ENCODE data around the gene TRIML1. TPM values are rescaled to one million over a fixed set of nuclear protein-coding genes. Genes with fewer than 3 reads are reported as not detected.

Gene TRIML1
- total RNA-seq (not detected), polyA plus RNA-seq (not detected)

- DNase-seq (ENCODE audit: extremely low spot score) = no peak
- H3K4me1 ChIP-seq (ENCODE audit: insufficient read depth) = no peaks in the 10 kb centered on the region
- no peak within 1 kb of the TSS for H3K4me3 ChIP-seq (ENCODE audit: low read depth, low read length)
- WGBS = 67% methylated on average over 3 of the region's 3 CpGs
- no peaks in the 10 kb centered on the region for H3K36me3 ChIP-seq (ENCODE audit: insufficient read depth)
- H3K27ac ChIP-seq (ENCODE audit: low read depth) = no peak within 1 kb of the TSS
Measured at GRCh38 chr4:188139141-188139540, at the start of gene TRIML1. Gene TRIML1 (plus strand): TSS chr4:188139441. CDS start chr4:188139559, 118 bp downstream.

GRCh38 chr4:188092824-188093223, 46.4 kb upstream of the TRIML1 start:
- Histone ChIP-seq H3K4me1 (ENCODE audit: insufficient read depth) (no peaks in the 10 kb centered on the region), H3K4me3 (ENCODE audit: low read depth, low read length) (no peak overlapping the region), H3K36me3 (ENCODE audit: insufficient read depth) (no peaks in the 10 kb centered on the region), H3K27ac (ENCODE audit: low read depth) (no peak overlapping the region)
- DNase-seq (ENCODE audit: extremely low spot score) = no peak
- 83% methylated on average over 3 of the region's 3 CpGs for WGBS

GRCh38 chr4:188106454-188106853, 32.8 kb upstream of the TRIML1 start:
- H3K4me3 ChIP-seq (ENCODE audit: low read depth, low read length) = no peak overlapping the region
- DNase-seq (ENCODE audit: extremely low spot score) = no peak
- no peak overlapping the region for H3K27ac ChIP-seq (ENCODE audit: low read depth)
- H3K4me1 ChIP-seq (ENCODE audit: insufficient read depth) = no peaks in the 10 kb centered on the region
- no peaks in the 10 kb centered on the region for H3K36me3 ChIP-seq (ENCODE audit: insufficient read depth)
- WGBS = 98% methylated on average over 40 of the region's 40 CpGs

- DNase-seq (ENCODE audit: extremely low spot score) = no peak
- no peak overlapping the region for H3K27ac ChIP-seq (ENCODE audit: low read depth)
- no peaks in the 10 kb centered on the region for H3K4me1 ChIP-seq (ENCODE audit: insufficient read depth)
- H3K36me3 ChIP-seq (ENCODE audit: insufficient read depth) = no peaks in the 10 kb centered on the region
- H3K4me3 ChIP-seq (ENCODE audit: low read depth, low read length) = no peak overlapping the region
- WGBS = 52% methylated on average over 10 of the region's 10 CpGs
Measured at GRCh38 chr4:188107931-188108843, 31.1 kb upstream of the TRIML1 start.

GRCh38 chr4:188109157-188109755, 30.0 kb upstream of the TRIML1 start, which contains the start of gene TRIML2:
Gene TRIML2 (minus strand): TSS chr4:188109603. CDS start chr4:188105368, 4,235 bp downstream.
- Histone ChIP-seq H3K27ac (ENCODE audit: low read depth) (no peak within 1 kb of the TSS), H3K4me1 (ENCODE audit: insufficient read depth) (no peaks in the 10 kb centered on the region), H3K36me3 (ENCODE audit: insufficient read depth) (no peaks in the 10 kb centered on the region), H3K4me3 (ENCODE audit: low read depth, low read length) (no peak within 1 kb of the TSS)
- no peak for DNase-seq (ENCODE audit: extremely low spot score)
- 49% methylated on average over 11 of the region's 11 CpGs for WGBS

GRCh38 chr4:188110036-188110435, 29.2 kb upstream of the TRIML1 start:
- DNase-seq (ENCODE audit: extremely low spot score) = no peak
- no peak overlapping the region for H3K27ac ChIP-seq (ENCODE audit: low read depth)
- 21% methylated on average over 3 of the region's 3 CpGs for WGBS
- H3K4me3 ChIP-seq (ENCODE audit: low read depth, low read length) = no peak overlapping the region
- H3K36me3 ChIP-seq (ENCODE audit: insufficient read depth) = no peaks in the 10 kb centered on the region
- no peaks in the 10 kb centered on the region for H3K4me1 ChIP-seq (ENCODE audit: insufficient read depth)

GRCh38 chr4:188110741-188111471, 28.3 kb upstream of the TRIML1 start:
- no peak for DNase-seq (ENCODE audit: extremely low spot score)
- WGBS = 66% methylated on average over 7 of the region's 7 CpGs
- H3K27ac ChIP-seq (ENCODE audit: low read depth) = no peak overlapping the region
- H3K36me3 ChIP-seq (ENCODE audit: insufficient read depth) = no peaks in the 10 kb centered on the region
- no peak overlapping the region for H3K4me3 ChIP-seq (ENCODE audit: low read depth, low read length)
- no peaks in the 10 kb centered on the region for H3K4me1 ChIP-seq (ENCODE audit: insufficient read depth)

GRCh38 chr4:188111955-188112354, 27.3 kb upstream of the TRIML1 start:
- H3K27ac ChIP-seq (ENCODE audit: low read depth) = no peak overlapping the region
- 73% methylated on average over 6 of the region's 6 CpGs for WGBS
- no peak for DNase-seq (ENCODE audit: extremely low spot score)

GRCh38 chr4:188113156-188113555, 26.1 kb upstream of the TRIML1 start:
- 90% methylated on average over 9 of the region's 9 CpGs for WGBS

More at GRCh38 chr4:188111955-188112354, 27.3 kb upstream of the TRIML1 start:
- no peak overlapping the region for H3K4me3 ChIP-seq (ENCODE audit: low read depth, low read length)
- H3K4me1 ChIP-seq (ENCODE audit: insufficient read depth) = no peaks in the 10 kb centered on the region
- H3K36me3 ChIP-seq (ENCODE audit: insufficient read depth) = no peaks in the 10 kb centered on the region

GRCh38 chr4:188117631-188118324, 21.5 kb upstream of the TRIML1 start:
- WGBS = 76% methylated on average over 16 of the region's 16 CpGs
- Histone ChIP-seq H3K4me1 (ENCODE audit: insufficient read depth) (no peaks in the 10 kb centered on the region), H3K27ac (ENCODE audit: low read depth) (no peak overlapping the region), H3K4me3 (ENCODE audit: low read depth, low read length) (no peak overlapping the region), H3K36me3 (ENCODE audit: insufficient read depth) (no peaks in the 10 kb centered on the region)
- no peak for DNase-seq (ENCODE audit: extremely low spot score)

More at GRCh38 chr4:188113156-188113555, 26.1 kb upstream of the TRIML1 start:
- Histone ChIP-seq H3K36me3 (ENCODE audit: insufficient read depth) (no peaks in the 10 kb centered on the region), H3K4me1 (ENCODE audit: insufficient read depth) (no peaks in the 10 kb centered on the region), H3K4me3 (ENCODE audit: low read depth, low read length) (no peak overlapping the region), H3K27ac (ENCODE audit: low read depth) (no peak overlapping the region)
- no peak for DNase-seq (ENCODE audit: extremely low spot score)

- 57% methylated on average over 13 of the region's 13 CpGs for WGBS
- no peaks in the 10 kb centered on the region for H3K4me1 ChIP-seq (ENCODE audit: insufficient read depth)
Measured at GRCh38 chr4:188121530-188121929, 17.7 kb upstream of the TRIML1 start.

GRCh38 chr4:188127214-188127874, 11.9 kb upstream of the TRIML1 start:
- no peaks in the 10 kb centered on the region for H3K36me3 ChIP-seq (ENCODE audit: insufficient read depth)
- H3K27ac ChIP-seq (ENCODE audit: low read depth) = no peak overlapping the region
- no peak overlapping the region for H3K4me3 ChIP-seq (ENCODE audit: low read depth, low read length)
- 68% methylated on average over 5 of the region's 5 CpGs for WGBS
- DNase-seq (ENCODE audit: extremely low spot score) = no peak
- H3K4me1 ChIP-seq (ENCODE audit: insufficient read depth) = no peaks in the 10 kb centered on the region

More at GRCh38 chr4:188121530-188121929, 17.7 kb upstream of the TRIML1 start:
- no peak for DNase-seq (ENCODE audit: extremely low spot score)
- Histone ChIP-seq H3K4me3 (ENCODE audit: low read depth, low read length) (no peak overlapping the region), H3K27ac (ENCODE audit: low read depth) (no peak overlapping the region), H3K36me3 (ENCODE audit: insufficient read depth) (no peaks in the 10 kb centered on the region)

All from urinary bladder (tissue), 4 donors.